Panc1 (cell line): ENCODE results near the gene RELB. TPM values are rescaled to one million over a fixed set of nuclear protein-coding genes. Genes with fewer than 3 reads are reported as not detected.

ENCODE experiments used
- ATAC-seq: fragments of 200-7000 bp; cut with Tn5 transposase; 2 replicates; pipeline ENCODE4 v1.9.1; 2020; ENCODE audit warnings: mild to moderate bottlenecking, moderate library complexity
- BruUV-seq: library from RNA; stranded (reverse); fragments of 400-500 nt; replicated peaks from 2 replicates; lab custom pipeline; 2021; lab: Mats Ljungman, UMichigan
- CTCF ChIA-PET: fragments of 300-600 bp; sonication (Branson Sonifier 250); formaldehyde crosslinking; loops from one replicate; lab custom pipeline; 2022; ENCODE audit warnings: antibody characterized with exemption; lab: Charles Lee
- POLR2A ChIA-PET: fragments of 300-600 bp; sonication (Branson Sonifier 250); formaldehyde crosslinking; loops from one replicate; lab custom pipeline; 2022; ENCODE audit warnings: antibody characterized with exemption; lab: Charles Lee
- DNase-seq: peaks from one replicate; pipeline ENCODE4 v3.0.0-alpha.2; 2010; ENCODE audit warnings: low read depth, low spot score
- H3K27ac ChIP-seq: 2 replicates; pipeline ENCODE4 v1.5.1; 2011; ENCODE audit warnings: mild to moderate bottlenecking, low read length, inconsistent platforms
- H3K27me3 ChIP-seq: fragments of 200-500 bp; sonication (Bioruptor generic); 2 replicates; pipeline ENCODE4 v1.6.0; 2014; ENCODE audit warnings: low read length, inconsistent platforms; ENCODE audit not compliant: control insufficient read depth, insufficient read depth
- H3K36me3 ChIP-seq: fragments of 200-500 bp; sonication (Bioruptor generic); 2 replicates; pipeline ENCODE4 v1.5.1; 2014; ENCODE audit warnings: inconsistent platforms, mild to moderate bottlenecking, low read length, moderate library complexity; ENCODE audit not compliant: control insufficient read depth, insufficient read depth
- H3K4me1 ChIP-seq: 2 replicates; pipeline ENCODE4 v1.5.1; 2011; ENCODE audit warnings: inconsistent platforms, mild to moderate bottlenecking, low read length, moderate library complexity; ENCODE audit not compliant: control insufficient read depth, insufficient read depth
- H3K4me3 ChIP-seq, 2 experiments: 2 replicates each; pipeline ENCODE4 v1.5.1; 2011 to 2012; ENCODE audit warnings: low read depth in 2 of 2, low read length in 2 of 2, mild to moderate bottlenecking in 2 of 2, inconsistent platforms in 1 of 2, moderate library complexity in 1 of 2
- H3K9me3 ChIP-seq: fragments of 200-500 bp; sonication (Bioruptor generic); 2 replicates; pipeline ENCODE4 v1.5.1; 2014; ENCODE audit warnings: low read depth, mild to moderate bottlenecking, inconsistent platforms, low read length, moderate library complexity; ENCODE audit not compliant: control insufficient read depth, insufficient read depth
- SIN3A ChIP-seq: IDR thresholded peaks from 2 replicates; pipeline ENCODE4 v1.6.1; 2012; ENCODE audit warnings: low read depth, mild to moderate bottlenecking, low read length, moderate library complexity, borderline replicate concordance; ENCODE audit not compliant: insufficient read depth
- TCF7L2 ChIP-seq: IDR thresholded peaks from 2 replicates; pipeline ENCODE4 v1.6.1; 2011; ENCODE audit warnings: mild to moderate bottlenecking, low read depth, low read length, inconsistent platforms
- in situ Hi-C: cut with HindIII; loops from 2 replicates; pipeline ENCODE4 v1.10.0; 2016; ENCODE audit warnings: low sequenced_read_pairs, low pct_unique_long_range_greater_than_20kb
- intact Hi-C: fragments of 100-400 bp; cut with micrococcal nuclease; formaldehyde crosslinking; loops from one replicate; pipeline ENCODE4 v1.10.0; 2022; ENCODE audit not compliant: unreplicated experiment
- total RNA-seq: library from RNA; stranded (reverse); gene quantifications from one replicate; pipeline ENCODE4 v1.2.1, GENCODE V29; 2021; ENCODE audit not compliant: unreplicated experiment

The RELB gene
- total RNA-seq, 1 experiment from 2014 or later, result 28.1 TPM

- in situ Hi-C loops (no loop called here), intact Hi-C loops (no loop called here)
- no peak overlapping the region for H3K4me3 ChIP-seq
- no peak for ATAC-seq
- no peak overlapping the region for H3K27ac ChIP-seq
- TF ChIP-seq SIN3A, result no peak
- TF ChIP-seq TCF7L2, result no peak
- peaks cover 5% of the 10 kb centered on the region; the same call in 1 of the 2 replicates for H3K4me1 ChIP-seq
- ChIA-PET CTCF (no interaction called here), POLR2A (interaction anchor here (0.9 kb wide), 1 partner anchor 193 kb away, joined by 11 read pairs; no protein-coding TSS in a partner anchor)
- H3K9me3 ChIP-seq, result no peaks in the 10 kb centered on the region
- no peak for DNase-seq
- BruUV-seq, result no TSS peak
- H3K27me3 ChIP-seq, result no peaks in the 10 kb centered on the region
- peaks cover 2% of the 10 kb centered on the region; the same call in 1 of the 2 replicates for H3K36me3 ChIP-seq
Observed at GRCh38 chr19:45087531-45087930, 86.3 kb downstream of the RELB start.

Other genes starting within 250 kb of the RELB start
- 0.80 TPM for gene CBLC, start 223.6 kb upstream of the RELB start, total RNA-seq
- gene BCAM, start 192.4 kb upstream of the RELB start, total RNA-seq, result 21.5 TPM
- 104 TPM for gene NECTIN2, start 155.2 kb upstream of the RELB start, total RNA-seq
- gene TOMM40, start 110.2 kb upstream of the RELB start, total RNA-seq, result 147 TPM
- 780 TPM for gene APOE, start 95.7 kb upstream of the RELB start, total RNA-seq
- 48.5 TPM for gene APOC1, start 86.9 kb upstream of the RELB start, total RNA-seq
- not detected for gene APOC4, start 59.2 kb upstream of the RELB start, total RNA-seq
- gene APOC2, start 55.4 kb upstream of the RELB start, total RNA-seq, result not detected
- gene CLPTM1, start 46.1 kb upstream of the RELB start, total RNA-seq, result 98.4 TPM
- gene CLASRP, start 37.6 kb downstream of the RELB start, total RNA-seq, result 72.4 TPM
- gene ZNF296, start 75.0 kb downstream of the RELB start, total RNA-seq, result 6.7 TPM
- gene GEMIN7, start 77.8 kb downstream of the RELB start, total RNA-seq, result 29.5 TPM
- gene PPP1R37, start 91.7 kb downstream of the RELB start, total RNA-seq, result 20.4 TPM
- 0.05 TPM for gene NKPD1, start 159.5 kb downstream of the RELB start, total RNA-seq
- gene TRAPPC6A, start 176.8 kb downstream of the RELB start, total RNA-seq, result 24.7 TPM
- 21.8 TPM for gene BLOC1S3, start 177.3 kb downstream of the RELB start, total RNA-seq
- gene EXOC3L2, start 243.9 kb downstream of the RELB start, total RNA-seq, result 0.08 TPM
- 21.6 TPM for gene MARK4, start 249.8 kb downstream of the RELB start, total RNA-seq